Lung (tissue), 12 donors: ENCODE data around the gene THRB. TPM values are rescaled to one million over a fixed set of nuclear protein-coding genes. Genes with fewer than 3 reads are reported as not detected.
"Not testable (repeated sequence)": the region's sequence is repeated elsewhere in the genome, so short reads cannot be mapped to it uniquely, and the experiment has no call there.

Experiments used
- ATAC-seq: fragments of 200-7000 bp; cut with Tn5 transposase; one replicate; pipeline ENCODE4 v1.9.1; 2020; ENCODE audit warnings: moderate number of reproducible peaks; ENCODE audit not compliant: insufficient read depth, low FRiP score
- DNase-seq, 3 donors: peaks; one replicate each; pipeline ENCODE4 v3.0.0-alpha.2; 2013 to 2017
- H3K27ac ChIP-seq, 2 donors: one replicate each; pipeline ENCODE4 v1.5.1; 2013; ENCODE audit warnings: mild to moderate bottlenecking in 2 of 2, moderate library complexity in 2 of 2, control low read depth in 1 of 2, inconsistent platforms in 1 of 2, low read depth in 1 of 2, low read length in 1 of 2
- H3K27me3 ChIP-seq, 3 donors: one replicate each; pipeline ENCODE4 v1.5.1; 2013; ENCODE audit warnings: low read length in 2 of 3; ENCODE audit not compliant: control insufficient read depth in 3 of 3, insufficient read depth in 3 of 3
- H3K36me3 ChIP-seq, 4 donors: one replicate each; pipeline ENCODE4 v1.5.1; 2013; ENCODE audit warnings: low read length in 4 of 4, mild to moderate bottlenecking in 1 of 4, moderate library complexity in 1 of 4; ENCODE audit not compliant: control insufficient read depth in 4 of 4, insufficient read depth in 4 of 4
- H3K4me1 ChIP-seq, 5 donors: one replicate each; pipeline ENCODE4 v1.5.1; 2013; ENCODE audit warnings: low read length in 5 of 5, mild to moderate bottlenecking in 2 of 5, moderate library complexity in 1 of 5; ENCODE audit not compliant: control insufficient read depth in 5 of 5, insufficient read depth in 5 of 5
- H3K4me3 ChIP-seq: one replicate; pipeline ENCODE4 v1.5.1; 2013; ENCODE audit warnings: mild to moderate bottlenecking, control low read depth, moderate library complexity
- H3K9ac ChIP-seq, 2 donors: one replicate each; pipeline ENCODE4 v1.5.1; 2013; ENCODE audit warnings: low read length in 2 of 2, control low read depth in 1 of 2; ENCODE audit not compliant: insufficient read depth in 1 of 2
- H3K9me3 ChIP-seq, 4 donors: one replicate each; pipeline ENCODE4 v1.5.1; 2013; ENCODE audit warnings: low read length in 3 of 4, mild to moderate bottlenecking in 1 of 4, moderate library complexity in 1 of 4; ENCODE audit not compliant: control insufficient read depth in 4 of 4, insufficient read depth in 3 of 4
- CTCF ChIP-seq: IDR thresholded peaks from 2 replicates; pipeline ENCODE4 v1.5.1; 2012; ENCODE audit warnings: mild to moderate bottlenecking; ENCODE audit errors: control extremely low read depth, extremely low read depth
- WGBS, 2 donors: extraction: QIAGEN DNeasy Blood & Tissue Kit; methylation state at CpG; one replicate each; pipeline ENCODE4 v1.1.7; 2013; 5-methylcytosine and 5-hydroxymethylcytosine counted together
- polyA plus RNA-seq, 2 donors: library from polyadenylated mRNA; stranded (reverse); fragments of 200-250 nt; gene quantifications; one replicate each; pipeline ENCODE4 v1.2.1, GENCODE V29; 2013
- total RNA-seq, 2 donors: library from RNA; depleted of rRNA in 1 of 2; stranded (reverse); fragments of >200 nt in 1 of 2; gene quantifications; one replicate each; pipeline ENCODE4 v1.2.1, GENCODE V29; 2014 to 2021
- donor health status: control.
- donor health status: control.
- donor health status: Bipolar disorder and iron deficiency.
- donor health status: healthy.
- donor health status: DM: yes; HTN: yes; CAD: no.

Gene THRB
- total and polyA plus RNA-seq, 4 donors, result 2.1 to 23.5 (median 6.1) TPM

- Histone ChIP-seq H3K27me3 (no peaks in the 10 kb centered on the region), H3K27ac (no peak overlapping the region), H3K9ac (no peak overlapping the region), H3K9me3 (no peaks in the 10 kb centered on the region), H3K36me3 (no peaks in the 10 kb centered on the region), H3K4me3 (no peak overlapping the region), H3K4me1 (peaks cover 0 to 20% (median 5%) of the 10 kb centered on the region in 5 donors)
- TF ChIP-seq CTCF, result no peak
- DNase-seq (no peak), ATAC-seq (no peak)
- 92 to 95% methylated on average over 3 of the region's 3 CpGs for WGBS, 2 donors
Measured at GRCh38 chr3:24399614-24400013, 95.0 kb downstream of the THRB start.

- not testable (repeated sequence) for H3K27me3 ChIP-seq, DNase-seq, ATAC-seq, H3K36me3 ChIP-seq, H3K27ac ChIP-seq, H3K4me3 ChIP-seq, H3K9ac ChIP-seq, H3K9me3 ChIP-seq
- H3K4me1 ChIP-seq, result peaks cover 0 to 20% (median 5%) of the 10 kb centered on the region in 5 donors
- WGBS, 2 donors, result 95 to 98% methylated on average over 5 of the region's 5 CpGs
Measured at GRCh38 chr3:24398712-24399111, 95.9 kb downstream of the THRB start.

- no peaks in the 10 kb centered on the region for H3K36me3 ChIP-seq
- no peak for ATAC-seq
- H3K9ac ChIP-seq, result no peak overlapping the region
- H3K4me3 ChIP-seq, result no peak overlapping the region
- no peak overlapping the region for H3K27ac ChIP-seq
- no peaks in the 10 kb centered on the region for H3K27me3 ChIP-seq
- no peak for DNase-seq
- TF ChIP-seq CTCF, result no peak
- H3K4me1 ChIP-seq, result peaks cover 0 to 19% (median 12%) of the 10 kb centered on the region in 5 donors
- no peaks in the 10 kb centered on the region for H3K9me3 ChIP-seq
- 79 to 82% methylated on average over 4 of the region's 4 CpGs for WGBS, 2 donors
Measured at GRCh38 chr3:24396338-24396737, 98.3 kb downstream of the THRB start.

GRCh38 chr3:24394754-24395153 is 99.9 kb downstream of the THRB start:
- Histone ChIP-seq H3K9me3 (no peaks in the 10 kb centered on the region), H3K4me1 (peaks cover 1 to 16% (median 14%) of the 10 kb centered on the region in 5 donors), H3K9ac (no peak overlapping the region), H3K27ac (no peak overlapping the region), H3K4me3 (no peak overlapping the region), H3K27me3 (no peaks in the 10 kb centered on the region), H3K36me3 (no peaks in the 10 kb centered on the region)
- DNase-seq (no peak), ATAC-seq (no peak)
- WGBS, 2 donors, result 77 to 85% methylated on average over 2 of the region's 2 CpGs
- TF ChIP-seq CTCF, result no peak
